Ovary (tissue), 9 donors: Measurements from ENCODE around the gene PIK3CD. TPM values are rescaled to one million over a fixed set of nuclear protein-coding genes. Genes with fewer than 3 reads are reported as not detected.

Source experiments
- DNase-seq, 5 donors: peaks; one replicate each; pipeline ENCODE4 v3.0.0-alpha.2; 2019 to 2020
- H3K27ac ChIP-seq, 2 donors: fragments of 200-600 bp; one replicate each; pipeline versions ENCODE4 v1.5.1 to v1.8.0; 2019 to 2022
- H3K27me3 ChIP-seq: fragments of 200-600 bp; one replicate; pipeline ENCODE4 v1.8.0; 2022
- H3K36me3 ChIP-seq: fragments of 200-600 bp; sonication (generic); one replicate; pipeline ENCODE4 v1.5.1; 2019
- H3K4me1 ChIP-seq: one replicate; pipeline ENCODE4 v1.8.1; 2013; ENCODE audit warnings: mild to moderate bottlenecking, moderate library complexity; ENCODE audit not compliant: insufficient read depth
- H3K4me3 ChIP-seq: fragments of 200-600 bp; sonication (generic); one replicate; pipeline ENCODE4 v1.5.1; 2017
- H3K9me3 ChIP-seq, 2 donors: fragments of 200-600 bp in 1 of 2; sonication (generic) in 1 of 2; one replicate each; pipeline versions ENCODE4 v1.5.1 to v1.8.1; 2013 to 2019; ENCODE audit warnings: mild to moderate bottlenecking in 1 of 2, moderate library complexity in 1 of 2
- CTCF ChIP-seq, 3 donors: fragments of 450-650 bp in 2 of 3; fragments of 200-600 bp in 1 of 3; IDR thresholded peaks; one replicate each; pipeline versions ENCODE4 v1.5.1 to v1.8.0; 2016 to 2022; ENCODE audit warnings: antibody characterized with exemption in 3 of 3, mild to moderate bottlenecking in 1 of 3
- EP300 ChIP-seq: sonication (generic); formaldehyde crosslinking; IDR thresholded peaks from one replicate; pipeline ENCODE4 v1.6.1; 2017; ENCODE audit warnings: antibody characterized with exemption
- POLR2A ChIP-seq: fragments of 450-650 bp; IDR thresholded peaks from one replicate; pipeline ENCODE4 v1.6.1; 2017; ENCODE audit warnings: antibody characterized with exemption, mild to moderate bottlenecking, moderate library complexity
- WGBS, 3 donors: extraction: QIAGEN DNeasy Blood & Tissue Kit in 1 of 3; methylation state at CpG; one replicate each; pipeline versions ENCODE4 v1.1.5 to v1.1.7; 2013 to 2017; 5-methylcytosine and 5-hydroxymethylcytosine counted together
- intact Hi-C, 4 donors: fragments of 100-400 bp; cut with DNase I; formaldehyde crosslinking; loops; one replicate each; pipeline versions ENCODE4 v1.11.0 to v1.15.1; 2022 to 2023
- polyA plus RNA-seq, 2 donors: library from polyadenylated mRNA; stranded (reverse); fragments of 200-250 nt in 1 of 2; fragments of 350-450 nt in 1 of 2; fragmentation: Illumina TruSeq in 1 of 2; extraction: RNeasy Lipid Tissue Mini Kit (QIAGEN cat#74804) in 1 of 2; gene quantifications; one replicate each; pipeline ENCODE4 v1.2.3, GENCODE V29; 2013 to 2014
- total RNA-seq, 7 donors: library from RNA; depleted of rRNA in 2 of 7; stranded (reverse); fragments of >200 nt in 2 of 7; fragmentation: NEBNext Ultra II Directional in 3 of 7; extraction: Animal tissue kit (Norgen Biotek cat#: 25700) in 3 of 7; gene quantifications; one replicate each; pipeline versions ENCODE4 v1.1.0 to v1.2.4, GENCODE V29; 2016 to 2023
- donor health status: DM: no; HTN: no; CAD: no; lungs with moderate emphysema.
- donor health status: DM: no; HTN: no; CAD: no.
- donor health status: Bipolar disorder and iron deficiency.
- donor health status: DM: yes; HTN: yes; CAD: no.
- donor health status: DM: no; HTN: no; CAD: no.
- donor health status: DM: yes; HTN: yes; CAD: no.

Gene PIK3CD
- total and polyA plus RNA-seq, 9 donors, result 3.7 to 9.2 (median 8.0) TPM

GRCh38 chr1:9691108-9691445 lies 39.5 kb downstream of the PIK3CD start:
- no peak overlapping the region for H3K27ac ChIP-seq
- intact Hi-C loops, result no loop called here
- WGBS, 3 donors, result 76 to 82% (median 82%) methylated on average over 6 of the region's 6 CpGs

GRCh38 chr1:9691691-9692090 lies 40.2 kb downstream of the PIK3CD start:
- DNase-seq, result no peak
- TF ChIP-seq POLR2A, result no peak
- no peak for TF ChIP-seq EP300
- no peak for TF ChIP-seq CTCF (IDR thresholded peaks at IDR 0.05)
- Histone ChIP-seq H3K36me3 (no peaks in the 10 kb centered on the region), H3K4me3 (no peak overlapping the region), H3K4me1 (peaks cover 4% of the 10 kb centered on the region), H3K27me3 (no peaks in the 10 kb centered on the region), H3K9me3 (no peaks in the 10 kb centered on the region), H3K27ac (no peak overlapping the region)
- intact Hi-C loops, result no loop called here
- 80 to 83% (median 83%) methylated on average over 5 of the region's 5 CpGs for WGBS, 3 donors

More at GRCh38 chr1:9691108-9691445, 39.5 kb downstream of the PIK3CD start:
- Histone ChIP-seq H3K36me3 (no peaks in the 10 kb centered on the region), H3K27me3 (no peaks in the 10 kb centered on the region), H3K9me3 (no peaks in the 10 kb centered on the region), H3K4me3 (no peak overlapping the region), H3K4me1 (peaks cover 4% of the 10 kb centered on the region)
- TF ChIP-seq POLR2A (no peak), EP300 (no peak), CTCF (IDR thresholded peaks at IDR 0.05) (no peak)
- DNase-seq, result no peak

GRCh38 chr1:9696793-9697192 lies 45.3 kb downstream of the PIK3CD start:
- Histone ChIP-seq H3K36me3 (no peaks in the 10 kb centered on the region), H3K27me3 (no peaks in the 10 kb centered on the region), H3K4me1 (no peaks in the 10 kb centered on the region), H3K4me3 (no peak overlapping the region), H3K27ac (no peak overlapping the region), H3K9me3 (no peaks in the 10 kb centered on the region)
- 89 to 97% (median 97%) methylated on average over 2 of the region's 2 CpGs for WGBS, 3 donors
- TF ChIP-seq POLR2A (no peak), CTCF (IDR thresholded peaks at IDR 0.05) (no peak)
- no peak for DNase-seq
- intact Hi-C loops, result no loop called here

DNA sequence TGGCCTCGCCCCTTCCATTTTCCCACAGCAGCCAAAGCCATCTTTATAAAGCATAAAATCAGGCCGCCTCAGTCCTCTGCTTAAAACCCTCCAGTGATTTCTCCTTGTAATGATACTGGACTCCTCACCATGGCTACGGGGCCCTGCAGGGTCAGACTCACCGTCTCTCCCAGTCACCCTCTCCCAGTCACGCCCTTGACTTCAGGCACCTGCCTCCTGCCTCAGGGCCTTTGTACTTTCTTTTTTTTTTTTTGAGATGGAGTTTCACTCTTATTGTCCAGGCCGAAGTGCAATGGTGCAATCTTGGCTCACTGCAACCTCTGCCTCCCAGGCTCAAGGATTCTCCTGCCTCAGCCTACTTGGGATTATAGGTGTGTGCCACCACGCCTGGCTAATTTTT lies 47.8 kb downstream of the PIK3CD start:
- intact Hi-C loops, result no loop called here
- 89 to 90% (median 90%) methylated on average over 7 of the region's 7 CpGs for WGBS, 3 donors
- no peaks in the 10 kb centered on the region for H3K36me3 ChIP-seq
- no peaks in the 10 kb centered on the region for H3K27me3 ChIP-seq
- no peaks in the 10 kb centered on the region for H3K9me3 ChIP-seq
- DNase-seq, result no peak
- H3K27ac ChIP-seq, result no peak overlapping the region
- H3K4me1 ChIP-seq, result no peaks in the 10 kb centered on the region
- TF ChIP-seq CTCF (IDR thresholded peaks at IDR 0.05), result no peak
- no peak for TF ChIP-seq POLR2A
- TF ChIP-seq EP300, result no peak
- no peak overlapping the region for H3K4me3 ChIP-seq

- H3K27me3 ChIP-seq, result no peaks in the 10 kb centered on the region
- no peaks in the 10 kb centered on the region for H3K36me3 ChIP-seq
- H3K4me3 ChIP-seq, result no peak overlapping the region
- WGBS, 3 donors, result 77 to 85% (median 83%) methylated on average over 12 of the region's 12 CpGs
- no peaks in the 10 kb centered on the region for H3K4me1 ChIP-seq
- intact Hi-C loops, result loop anchor here in 1 of 4 donors (5.0 kb wide), 1 partner anchor 167 kb away; no protein-coding TSS in a partner anchor
- no peak overlapping the region for H3K27ac ChIP-seq
- no peak for TF ChIP-seq EP300
- TF ChIP-seq CTCF (IDR thresholded peaks at IDR 0.05), result no peak
- TF ChIP-seq POLR2A, result no peak
- DNase-seq, result no peak
- no peaks in the 10 kb centered on the region for H3K9me3 ChIP-seq
Measured at GRCh38 chr1:9700340-9700739, 48.8 kb downstream of the PIK3CD start.
